SK-N-MC (cell line): ENCODE data around the gene MPIG6B.

Experiments
- DNase-seq: peaks from one replicate; pipeline ENCODE4 v3.0.0-alpha.2; 2011; ENCODE audit warnings: low read depth, low spot score
- H3K27ac ChIP-seq: fragments of 200-600 bp; sonication (generic); 2 replicates; pipeline ENCODE4 v1.5.1; 2016; ENCODE audit warnings: mixed run types
- H3K36me3 ChIP-seq: fragments of 200-600 bp; sonication (generic); 2 replicates; pipeline ENCODE4 v1.6.1; 2017; ENCODE audit warnings: antibody characterized with exemption, low read length, mixed read lengths; ENCODE audit not compliant: insufficient read depth
- H3K4me3 ChIP-seq: fragments of 200-600 bp; sonication (generic); 2 replicates; pipeline ENCODE4 v1.5.1; 2016
- H3K9ac ChIP-seq: fragments of 200-600 bp; sonication (generic); 2 replicates; pipeline ENCODE4 v1.8.0; 2017; ENCODE audit warnings: mixed run types, mixed read lengths; ENCODE audit not compliant: insufficient read length
- H3K9me3 ChIP-seq: fragments of 200-600 bp; sonication (generic); 2 replicates; pipeline ENCODE4 v1.6.1; 2017; ENCODE audit warnings: low read depth, mild to moderate bottlenecking, antibody characterized with exemption, low read length, moderate library complexity, mixed read lengths
- EZH2 ChIP-seq: fragments of 200-600 bp; sonication (generic); IDR thresholded peaks from one replicate; pipeline ENCODE4 v1.6.1; 2017; ENCODE audit warnings: antibody characterized with exemption
- FOXP2 ChIP-seq: optimal IDR thresholded peaks from 2 replicates; pipeline ENCODE3; 2011; ENCODE audit warnings: mild to moderate bottlenecking, moderate library complexity; ENCODE audit not compliant: insufficient read depth; ENCODE audit errors: extremely low read length, control extremely low read depth
- POLR2AphosphoS5 ChIP-seq: IDR thresholded peaks from 2 replicates; pipeline ENCODE4 v1.6.1; 2012; ENCODE audit warnings: mild to moderate bottlenecking, low read depth, low read length, borderline replicate concordance

The MPIG6B gene

GRCh38 chr6:31729979-31730630 is 6.9 kb downstream of the MPIG6B start:
- no peaks in the 10 kb centered on the region for H3K9me3 ChIP-seq
- H3K36me3 ChIP-seq, result peaks cover 47% of the 10 kb centered on the region
- peak overlapping the region; percentile 35; the same call in 1 of the 2 replicates for H3K27ac ChIP-seq

DNA sequence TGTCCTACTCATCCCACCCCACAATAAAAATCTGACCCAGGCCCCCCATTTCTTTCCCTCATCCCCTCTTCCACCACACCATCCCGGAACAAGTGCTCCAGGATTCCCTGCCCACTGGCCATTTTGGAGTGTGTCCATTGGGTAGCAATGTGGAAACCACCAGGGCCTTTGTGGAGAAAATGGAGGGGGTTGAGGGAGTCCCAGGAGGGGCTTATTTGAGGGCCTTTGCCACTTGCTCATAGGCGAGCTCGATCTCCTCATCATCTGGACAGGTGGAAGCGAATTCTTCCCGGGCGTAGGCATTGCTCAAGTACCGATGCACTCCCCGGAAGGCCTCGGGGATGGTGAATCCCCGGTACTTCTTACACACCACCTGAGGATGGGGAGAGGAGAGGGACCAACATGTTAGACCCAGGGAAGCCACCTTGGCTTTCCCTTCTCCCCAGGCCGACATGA is 7.5 kb downstream of the MPIG6B start:
- Histone ChIP-seq H3K36me3 (peaks cover 47% of the 10 kb centered on the region), H3K9me3 (no peaks in the 10 kb centered on the region), H3K4me3 (no peak overlapping the region), H3K9ac (no peak overlapping the region), H3K27ac (0 out of 2 replicates have a peak overlapping the region, but pooled peaks have one; percentile 30)
- DNase-seq, result no peak
- no peak for TF ChIP-seq POLR2AphosphoS5
- no peak for TF ChIP-seq EZH2
- no peak for TF ChIP-seq FOXP2

More at GRCh38 chr6:31729979-31730630, 6.9 kb downstream of the MPIG6B start:
- DNase-seq, result no peak
- peak overlapping the region; percentile 94 for H3K4me3 ChIP-seq
- TF ChIP-seq FOXP2 (no peak), POLR2AphosphoS5 (peak; percentile 90), EZH2 (no peak)
- peak overlapping the region; percentile 76 for H3K9ac ChIP-seq

- Histone ChIP-seq H3K27ac (no peak overlapping the region), H3K4me3 (no peak overlapping the region), H3K9ac (no peak overlapping the region), H3K36me3 (peaks cover 46% of the 10 kb centered on the region), H3K9me3 (no peaks in the 10 kb centered on the region)
- DNase-seq, result no peak
- TF ChIP-seq EZH2, result no peak
- TF ChIP-seq FOXP2, result no peak
- no peak for TF ChIP-seq POLR2AphosphoS5
Measured at GRCh38 chr6:31732029-31732428, 8.9 kb downstream of the MPIG6B start.

- no peaks in the 10 kb centered on the region for H3K9me3 ChIP-seq
- no peak overlapping the region for H3K9ac ChIP-seq
- no peak for DNase-seq
- H3K36me3 ChIP-seq, result peaks cover 41% of the 10 kb centered on the region
- no peak overlapping the region for H3K4me3 ChIP-seq
- TF ChIP-seq EZH2 (no peak), POLR2AphosphoS5 (no peak), FOXP2 (no peak)
- no peak overlapping the region for H3K27ac ChIP-seq
Measured at GRCh38 chr6:31733734-31734133, 10.6 kb downstream of the MPIG6B start.

GRCh38 chr6:31734247-31734820 is 11.2 kb downstream of the MPIG6B start:
- H3K9me3 ChIP-seq, result no peaks in the 10 kb centered on the region
- TF ChIP-seq EZH2 (no peak), FOXP2 (no peak), POLR2AphosphoS5 (no peak)
- DNase-seq, result no peak
- peak overlapping the region; percentile 94 for H3K9ac ChIP-seq
- H3K4me3 ChIP-seq, result peak overlapping the region; percentile 97
- H3K27ac ChIP-seq, result 0 out of 2 replicates have a peak overlapping the region, but pooled peaks have one; percentile 35
- peaks cover 41% of the 10 kb centered on the region for H3K36me3 ChIP-seq

DNA sequence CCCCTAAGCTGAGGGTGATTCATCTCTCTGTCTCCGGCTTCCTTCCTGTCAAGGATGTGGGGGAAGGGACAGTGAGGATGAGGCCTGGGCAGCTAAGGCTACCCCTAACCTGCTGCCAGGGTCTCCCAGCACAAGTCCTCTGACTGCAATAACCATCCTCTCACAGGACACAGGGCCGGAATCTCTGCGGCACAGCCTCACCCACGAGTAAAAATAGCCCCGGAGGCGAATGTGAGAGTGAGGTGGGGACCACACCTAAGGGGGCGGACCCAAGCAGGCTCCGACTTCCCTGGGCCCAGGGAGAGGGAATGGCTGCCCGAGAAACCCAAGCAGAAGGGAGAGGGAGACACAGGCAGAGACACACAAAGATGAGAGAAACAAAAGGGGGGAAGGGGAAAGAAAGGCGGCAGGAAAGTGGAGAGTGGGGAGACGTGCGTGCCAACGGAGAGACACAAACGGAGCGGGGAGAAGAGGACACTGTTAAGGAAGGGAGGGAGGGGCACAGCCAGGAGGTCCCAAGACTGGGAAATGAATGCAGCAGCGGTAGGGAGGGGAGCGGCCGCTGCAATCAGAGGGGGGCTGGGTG is 11.7 kb downstream of the MPIG6B start:
- Histone ChIP-seq H3K9ac (peak overlapping the region; percentile 94), H3K27ac (0 out of 2 replicates have a peak overlapping the region, but pooled peaks have one; percentile 35), H3K36me3 (peaks cover 41% of the 10 kb centered on the region), H3K4me3 (peak overlapping the region; percentile 97), H3K9me3 (no peaks in the 10 kb centered on the region)
- TF ChIP-seq FOXP2 (no peak), POLR2AphosphoS5 (no peak), EZH2 (no peak)
- DNase-seq, result no peak

GRCh38 chr6:31736021-31736767 is 13.0 kb downstream of the MPIG6B start, which contains the start of gene CLIC1:
Gene CLIC1, minus strand, starts transcription at chr6:31736530. Its CDS starts 230 bp downstream, at chr6:31736300.
- Histone ChIP-seq H3K9me3 (no peaks in the 10 kb centered on the region), H3K9ac (peak within 1 kb of the TSS; percentile 94), H3K4me3 (peak within 1 kb of the TSS; percentile 97), H3K36me3 (peaks cover 38% of the 10 kb centered on the region), H3K27ac (peak within 1 kb of the TSS; percentile 98)
- no peak for DNase-seq
- TF ChIP-seq POLR2AphosphoS5 (peak; percentile 92), EZH2 (no peak)
